Measurements from ENCODE around the gene NDEL1.

Gene NDEL1

GRCh38 chr17:8426802-8427201 lies 8.9 kb upstream of the NDEL1 start:
- DNase-seq (ENCODE audit: low read depth) = no peak
- TF ChIP-seq, protein P1, sequence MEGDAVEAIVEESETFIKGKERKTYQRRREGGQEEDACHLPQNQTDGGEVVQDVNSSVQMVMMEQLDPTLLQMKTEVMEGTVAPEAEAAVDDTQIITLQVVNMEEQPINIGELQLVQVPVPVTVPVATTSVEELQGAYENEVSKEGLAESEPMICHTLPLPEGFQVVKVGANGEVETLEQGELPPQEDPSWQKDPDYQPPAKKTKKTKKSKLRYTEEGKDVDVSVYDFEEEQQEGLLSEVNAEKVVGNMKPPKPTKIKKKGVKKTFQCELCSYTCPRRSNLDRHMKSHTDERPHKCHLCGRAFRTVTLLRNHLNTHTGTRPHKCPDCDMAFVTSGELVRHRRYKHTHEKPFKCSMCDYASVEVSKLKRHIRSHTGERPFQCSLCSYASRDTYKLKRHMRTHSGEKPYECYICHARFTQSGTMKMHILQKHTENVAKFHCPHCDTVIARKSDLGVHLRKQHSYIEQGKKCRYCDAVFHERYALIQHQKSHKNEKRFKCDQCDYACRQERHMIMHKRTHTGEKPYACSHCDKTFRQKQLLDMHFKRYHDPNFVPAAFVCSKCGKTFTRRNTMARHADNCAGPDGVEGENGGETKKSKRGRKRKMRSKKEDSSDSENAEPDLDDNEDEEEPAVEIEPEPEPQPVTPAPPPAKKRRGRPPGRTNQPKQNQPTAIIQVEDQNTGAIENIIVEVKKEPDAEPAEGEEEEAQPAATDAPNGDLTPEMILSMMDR (IDR thresholded peaks at IDR 0.05; ENCODE audit: insufficient read depth, low read depth, low read length, missing control alignments) = no peak
- H3K4me3 ChIP-seq (ENCODE audit: low read length) = no peak overlapping the region

DNA sequence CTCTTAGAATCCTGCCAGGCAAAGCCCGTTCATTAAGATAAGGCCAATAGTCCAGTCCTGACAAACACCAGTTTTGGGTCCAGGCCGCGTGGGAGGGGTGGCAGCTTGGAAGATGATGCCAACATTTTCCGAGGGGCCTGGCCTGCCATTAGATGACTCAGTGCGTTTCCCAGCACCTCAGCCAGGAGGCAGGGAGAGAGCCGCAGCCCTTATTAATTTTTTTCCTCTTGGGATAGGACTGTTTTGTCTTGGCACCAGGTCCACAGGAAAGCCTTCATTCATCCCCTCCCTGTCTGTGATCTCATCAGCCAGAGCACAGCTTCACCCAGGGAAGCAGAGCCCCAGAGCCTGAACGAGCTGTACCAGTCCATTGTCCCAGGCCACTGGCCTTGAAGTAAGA lies 4.7 kb upstream of the NDEL1 start:
- DNase-seq (ENCODE audit: low read depth) = peak; percentile 29
- TF ChIP-seq, protein P1 (IDR thresholded peaks at IDR 0.05; ENCODE audit: insufficient read depth, low read depth, low read length, missing control alignments) = no peak
- no peak overlapping the region for H3K4me3 ChIP-seq (ENCODE audit: low read length)

GRCh38 chr17:8436169-8436843 lies 622 bp downstream of the NDEL1 start:
- DNase-seq (ENCODE audit: low read depth) = peak; percentile 66
- TF ChIP-seq, protein P1 (IDR thresholded peaks at IDR 0.05; ENCODE audit: insufficient read depth, low read depth, low read length, missing control alignments) = no peak
- H3K4me3 ChIP-seq (ENCODE audit: low read length) = peak overlapping the region; percentile 94

- H3K4me3 ChIP-seq (ENCODE audit: low read length) = peak overlapping the region; percentile 94
- TF ChIP-seq, protein P1 (IDR thresholded peaks at IDR 0.05; ENCODE audit: insufficient read depth, low read depth, low read length, missing control alignments) = no peak
- no peak for DNase-seq (ENCODE audit: low read depth)
Observed at GRCh38 chr17:8436844-8437171, 1.1 kb downstream of the NDEL1 start.

DNA sequence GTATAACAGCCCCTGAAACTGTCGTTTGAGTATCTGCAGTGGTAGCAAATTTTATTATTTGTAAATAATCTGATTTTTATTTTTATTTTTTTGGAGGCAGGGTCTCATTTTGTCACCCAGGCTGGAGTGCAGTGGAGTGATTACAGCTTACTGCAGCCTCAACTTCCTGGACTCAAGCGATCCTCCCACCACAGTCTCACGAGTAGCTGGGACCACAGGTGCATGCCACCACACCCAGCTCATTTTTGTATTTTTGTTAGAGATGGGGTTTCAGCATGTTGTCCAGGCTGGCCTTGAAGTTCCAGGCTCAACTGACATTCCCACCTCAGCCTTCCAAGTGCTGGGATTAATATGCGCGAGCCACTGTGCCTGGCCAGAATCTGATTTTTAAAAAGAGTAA lies 2.8 kb downstream of the NDEL1 start:
- TF ChIP-seq, protein P1 (IDR thresholded peaks at IDR 0.05; ENCODE audit: insufficient read depth, low read depth, low read length, missing control alignments) = no peak
- H3K4me3 ChIP-seq (ENCODE audit: low read length) = no peak overlapping the region
- DNase-seq (ENCODE audit: low read depth) = no peak

DNA sequence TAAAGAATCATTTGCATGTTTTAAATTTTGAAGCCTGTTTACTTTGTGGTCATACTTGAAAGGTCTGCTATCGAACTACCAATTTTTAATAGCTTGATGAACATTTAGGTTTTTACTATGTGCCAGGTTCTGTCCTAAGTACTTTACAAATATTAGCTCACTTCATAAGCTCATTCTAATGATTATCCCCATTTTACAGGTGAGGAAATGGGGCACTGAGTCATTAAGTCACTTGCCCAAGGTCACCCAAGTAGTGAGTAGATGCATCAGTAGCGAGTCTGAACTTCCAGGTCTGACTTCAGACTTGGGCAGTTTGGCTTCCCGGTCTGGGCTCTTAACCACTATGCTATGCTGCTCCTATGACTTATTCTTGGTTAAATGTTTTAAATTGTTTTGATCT lies 4.0 kb downstream of the NDEL1 start:
- H3K4me3 ChIP-seq (ENCODE audit: low read length) = no peak overlapping the region
- no peak for DNase-seq (ENCODE audit: low read depth)
- TF ChIP-seq, protein P1 (IDR thresholded peaks at IDR 0.05; ENCODE audit: insufficient read depth, low read depth, low read length, missing control alignments) = no peak

DNA sequence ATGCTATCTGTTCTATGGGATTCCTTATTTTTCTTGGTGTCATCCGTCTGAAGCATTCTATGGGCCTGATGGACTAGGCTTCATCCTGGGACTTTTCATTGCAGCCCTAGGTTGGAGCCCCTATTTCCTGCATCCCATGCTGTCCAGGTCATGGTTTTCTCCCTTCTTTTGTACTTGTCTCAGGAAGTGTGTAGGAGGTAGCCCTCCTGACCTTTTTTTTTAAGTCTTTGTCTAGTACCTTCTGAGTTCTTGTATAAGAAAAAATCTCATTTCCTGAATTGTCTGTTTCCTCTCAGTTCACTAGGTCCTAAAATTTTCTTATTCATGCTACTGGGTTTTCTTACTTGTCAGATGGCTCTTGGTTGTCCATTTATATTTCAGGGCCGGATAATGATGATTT lies 6.0 kb downstream of the NDEL1 start:
- H3K4me3 ChIP-seq (ENCODE audit: low read length) = no peak overlapping the region
- TF ChIP-seq, protein P1 (IDR thresholded peaks at IDR 0.05; ENCODE audit: insufficient read depth, low read depth, low read length, missing control alignments) = no peak
- no peak for DNase-seq (ENCODE audit: low read depth)
